ENCODE results near the gene KLF7. TPM values are rescaled to one million over a fixed set of nuclear protein-coding genes. Genes with fewer than 3 reads are reported as not detected.

KLF7 gene
- total and polyA plus RNA-seq, 2 donors, result 8.5 to 11.0 TPM

- Histone ChIP-seq H3K4me3 (ENCODE audit: low read length in 2 of 2) (no peak overlapping the region), H3K36me3 (ENCODE audit: control insufficient read depth in 2 of 2, insufficient read depth in 2 of 2, low read length in 1 of 2) (peaks cover 18 to 19% of the 10 kb centered on the region in 2 donors), H3K27ac (ENCODE audit: low read depth in 1 of 2, low read length in 1 of 2) (no peak overlapping the region), H3K4me1 (ENCODE audit: control insufficient read depth in 2 of 2, insufficient read depth in 2 of 2, low read length in 2 of 2) (peaks cover 9 to 16% of the 10 kb centered on the region in 2 donors), H3K27me3 (ENCODE audit: control insufficient read depth in 2 of 2, insufficient read depth in 1 of 2, low read length in 1 of 2) (no peaks in the 10 kb centered on the region), H3K9me3 (ENCODE audit: control insufficient read depth in 2 of 2, insufficient read depth in 1 of 2, low read length in 1 of 2) (no peaks in the 10 kb centered on the region)
- DNase-seq (ENCODE audit: low read depth in 6 of 9, low spot score in 9 of 9), result no peak
- 96% methylated on average over 6 of the region's 6 CpGs for WGBS
These were observed 90.3 kb downstream of the KLF7 start for GRCh38 chr2:207075456-207075855.

GRCh38 chr2:207073801-207074678 lies 91.7 kb downstream of the KLF7 start:
- Histone ChIP-seq H3K9me3 (ENCODE audit: control insufficient read depth in 2 of 2, insufficient read depth in 1 of 2, low read length in 1 of 2) (no peaks in the 10 kb centered on the region), H3K27me3 (ENCODE audit: control insufficient read depth in 2 of 2, insufficient read depth in 1 of 2, low read length in 1 of 2) (no peaks in the 10 kb centered on the region), H3K4me3 (ENCODE audit: low read length in 2 of 2) (no peak overlapping the region), H3K36me3 (ENCODE audit: control insufficient read depth in 2 of 2, insufficient read depth in 2 of 2, low read length in 1 of 2) (peaks cover 4 to 8% of the 10 kb centered on the region in 2 donors), H3K4me1 (ENCODE audit: control insufficient read depth in 2 of 2, insufficient read depth in 2 of 2, low read length in 2 of 2) (peaks cover 9 to 16% of the 10 kb centered on the region in 2 donors), H3K27ac (ENCODE audit: low read depth in 1 of 2, low read length in 1 of 2) (peak overlapping the region in 1 of 2 donors; percentile 44)
- 2% methylated on average over 12 of the region's 12 CpGs for WGBS
- peak; percentile 17 to 68 (median 40) for DNase-seq (ENCODE audit: low read depth in 6 of 9, low spot score in 9 of 9)

DNA sequence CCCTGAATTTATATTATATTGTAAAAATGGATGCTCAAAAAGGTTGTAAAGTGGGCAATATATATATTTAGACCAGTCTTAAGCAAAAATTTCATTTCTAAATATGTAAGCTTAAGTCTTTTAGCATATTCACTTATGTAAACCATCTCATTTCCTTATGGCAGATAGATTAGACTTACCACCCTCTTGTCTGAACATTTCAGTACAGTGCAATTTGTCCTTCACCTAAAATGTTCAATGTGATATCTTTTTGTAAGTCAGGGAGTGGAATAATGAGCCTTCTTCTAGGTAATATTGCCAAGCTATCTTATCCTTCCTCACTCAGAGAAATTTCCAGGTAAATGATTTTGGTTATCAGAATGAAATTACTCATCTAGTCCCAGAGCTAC lies 92.3 kb downstream of the KLF7 start:
- H3K27ac ChIP-seq (ENCODE audit: low read depth in 1 of 2, low read length in 1 of 2), result peak overlapping the region in 1 of 2 donors; percentile 44
- peak in 2 of 9 donors; percentile 2 to 6 for DNase-seq (ENCODE audit: low read depth in 6 of 9, low spot score in 9 of 9)
- H3K36me3 ChIP-seq (ENCODE audit: control insufficient read depth in 2 of 2, insufficient read depth in 2 of 2, low read length in 1 of 2), result peaks cover 3 to 5% of the 10 kb centered on the region in 2 donors
- H3K4me3 ChIP-seq (ENCODE audit: low read length in 2 of 2), result no peak overlapping the region
- H3K9me3 ChIP-seq (ENCODE audit: control insufficient read depth in 2 of 2, insufficient read depth in 1 of 2, low read length in 1 of 2), result no peaks in the 10 kb centered on the region
- no peaks in the 10 kb centered on the region for H3K27me3 ChIP-seq (ENCODE audit: control insufficient read depth in 2 of 2, insufficient read depth in 1 of 2, low read length in 1 of 2)
- peaks cover 9 to 16% of the 10 kb centered on the region in 2 donors for H3K4me1 ChIP-seq (ENCODE audit: control insufficient read depth in 2 of 2, insufficient read depth in 2 of 2, low read length in 2 of 2)

DNA sequence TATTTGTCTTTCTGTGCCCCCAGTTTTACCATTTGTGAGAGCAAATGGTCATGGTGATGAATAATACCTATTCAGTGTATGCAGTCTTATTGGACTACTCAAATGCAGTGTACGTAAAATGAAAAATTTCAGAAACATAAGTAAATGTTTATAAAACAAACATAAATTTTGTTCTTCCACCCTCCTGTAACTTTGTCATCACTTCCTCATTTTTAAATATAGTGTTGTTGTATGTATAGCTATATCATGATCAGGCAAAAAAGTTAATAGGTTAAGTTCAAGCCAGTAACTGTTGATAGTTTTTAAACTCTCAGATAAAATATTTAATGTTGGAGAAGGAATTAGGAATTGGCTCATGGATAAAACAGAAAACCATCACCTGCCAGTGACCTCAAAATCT lies 93.2 kb downstream of the KLF7 start:
- peaks cover 9 to 16% of the 10 kb centered on the region in 2 donors for H3K4me1 ChIP-seq (ENCODE audit: control insufficient read depth in 2 of 2, insufficient read depth in 2 of 2, low read length in 2 of 2)
- no peak overlapping the region for H3K27ac ChIP-seq (ENCODE audit: low read depth in 1 of 2, low read length in 1 of 2)
- 97% methylated on average over 1 of the region's 1 CpG for WGBS

GRCh38 chr2:207071820-207072219 lies 93.9 kb downstream of the KLF7 start:
- Histone ChIP-seq H3K9me3 (ENCODE audit: control insufficient read depth in 2 of 2, insufficient read depth in 1 of 2, low read length in 1 of 2) (no peaks in the 10 kb centered on the region), H3K4me3 (ENCODE audit: low read length in 2 of 2) (no peak overlapping the region), H3K27me3 (ENCODE audit: control insufficient read depth in 2 of 2, insufficient read depth in 1 of 2, low read length in 1 of 2) (no peaks in the 10 kb centered on the region), H3K36me3 (ENCODE audit: control insufficient read depth in 2 of 2, insufficient read depth in 2 of 2, low read length in 1 of 2) (no peaks in the 10 kb centered on the region), H3K4me1 (ENCODE audit: control insufficient read depth in 2 of 2, insufficient read depth in 2 of 2, low read length in 2 of 2) (peaks cover 9 to 16% of the 10 kb centered on the region in 2 donors), H3K27ac (ENCODE audit: low read depth in 1 of 2, low read length in 1 of 2) (no peak overlapping the region)
- DNase-seq (ENCODE audit: low read depth in 6 of 9, low spot score in 9 of 9), result no peak
- WGBS, result 98% methylated on average over 4 of the region's 4 CpGs

More for the DNA sequence above, 93.2 kb downstream of the KLF7 start:
- Histone ChIP-seq H3K4me3 (ENCODE audit: low read length in 2 of 2) (no peak overlapping the region), H3K9me3 (ENCODE audit: control insufficient read depth in 2 of 2, insufficient read depth in 1 of 2, low read length in 1 of 2) (no peaks in the 10 kb centered on the region), H3K36me3 (ENCODE audit: control insufficient read depth in 2 of 2, insufficient read depth in 2 of 2, low read length in 1 of 2) (no peaks in the 10 kb centered on the region), H3K27me3 (ENCODE audit: control insufficient read depth in 2 of 2, insufficient read depth in 1 of 2, low read length in 1 of 2) (no peaks in the 10 kb centered on the region)
- no peak for DNase-seq (ENCODE audit: low read depth in 6 of 9, low spot score in 9 of 9)

- no peaks in the 10 kb centered on the region for H3K36me3 ChIP-seq (ENCODE audit: control insufficient read depth in 2 of 2, insufficient read depth in 2 of 2, low read length in 1 of 2)
- WGBS, result 69% methylated on average over 5 of the region's 5 CpGs
- H3K27me3 ChIP-seq (ENCODE audit: control insufficient read depth in 2 of 2, insufficient read depth in 1 of 2, low read length in 1 of 2), result no peaks in the 10 kb centered on the region
- no peak overlapping the region for H3K27ac ChIP-seq (ENCODE audit: low read depth in 1 of 2, low read length in 1 of 2)
- H3K4me1 ChIP-seq (ENCODE audit: control insufficient read depth in 2 of 2, insufficient read depth in 2 of 2, low read length in 2 of 2), result no peaks in the 10 kb centered on the region
- H3K9me3 ChIP-seq (ENCODE audit: control insufficient read depth in 2 of 2, insufficient read depth in 1 of 2, low read length in 1 of 2), result no peaks in the 10 kb centered on the region
- no peak for DNase-seq (ENCODE audit: low read depth in 6 of 9, low spot score in 9 of 9)
- H3K4me3 ChIP-seq (ENCODE audit: low read length in 2 of 2), result no peak overlapping the region
These were observed 98.3 kb downstream of the KLF7 start for GRCh38 chr2:207067473-207067872.

DNA sequence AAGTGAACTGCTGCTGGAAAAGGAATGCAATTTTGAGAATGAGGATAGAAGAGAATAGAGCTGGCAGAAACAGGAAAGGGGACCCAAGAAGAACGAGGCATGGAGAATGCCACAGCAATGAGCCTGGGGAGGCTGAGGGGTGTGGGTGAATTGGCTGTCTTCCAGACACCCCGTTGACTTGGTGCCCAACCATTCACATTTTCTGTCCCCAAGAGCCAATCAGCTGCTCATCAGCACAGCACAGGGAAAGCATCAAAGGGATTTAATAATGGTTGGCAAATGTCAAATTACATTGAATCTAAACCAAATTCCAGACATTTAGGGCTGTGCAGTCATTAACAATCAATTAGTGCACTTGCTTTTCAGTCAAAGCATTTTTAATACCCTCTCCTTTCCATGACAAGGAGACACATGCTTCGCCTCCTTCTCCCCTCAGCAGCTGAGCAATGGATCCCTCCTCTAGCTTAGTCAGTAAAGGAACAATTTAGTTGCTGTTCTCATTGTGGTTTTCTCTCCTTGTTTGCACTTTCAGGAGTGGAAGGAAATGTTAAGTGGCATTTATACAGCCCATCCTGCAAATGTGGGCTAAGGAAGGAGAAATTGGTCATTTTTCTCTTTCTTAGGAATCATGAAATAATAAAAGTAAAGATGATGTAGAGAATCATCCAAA lies 98.8 kb downstream of the KLF7 start:
- 38% methylated on average over 3 of the region's 3 CpGs for WGBS
- Histone ChIP-seq H3K4me1 (ENCODE audit: control insufficient read depth in 2 of 2, insufficient read depth in 2 of 2, low read length in 2 of 2) (no peaks in the 10 kb centered on the region), H3K9me3 (ENCODE audit: control insufficient read depth in 2 of 2, insufficient read depth in 1 of 2, low read length in 1 of 2) (no peaks in the 10 kb centered on the region), H3K27ac (ENCODE audit: low read depth in 1 of 2, low read length in 1 of 2) (no peak overlapping the region), H3K27me3 (ENCODE audit: control insufficient read depth in 2 of 2, insufficient read depth in 1 of 2, low read length in 1 of 2) (no peaks in the 10 kb centered on the region), H3K36me3 (ENCODE audit: control insufficient read depth in 2 of 2, insufficient read depth in 2 of 2, low read length in 1 of 2) (no peaks in the 10 kb centered on the region), H3K4me3 (ENCODE audit: low read length in 2 of 2) (no peak overlapping the region)
- no peak for DNase-seq (ENCODE audit: low read depth in 6 of 9, low spot score in 9 of 9)

DNA sequence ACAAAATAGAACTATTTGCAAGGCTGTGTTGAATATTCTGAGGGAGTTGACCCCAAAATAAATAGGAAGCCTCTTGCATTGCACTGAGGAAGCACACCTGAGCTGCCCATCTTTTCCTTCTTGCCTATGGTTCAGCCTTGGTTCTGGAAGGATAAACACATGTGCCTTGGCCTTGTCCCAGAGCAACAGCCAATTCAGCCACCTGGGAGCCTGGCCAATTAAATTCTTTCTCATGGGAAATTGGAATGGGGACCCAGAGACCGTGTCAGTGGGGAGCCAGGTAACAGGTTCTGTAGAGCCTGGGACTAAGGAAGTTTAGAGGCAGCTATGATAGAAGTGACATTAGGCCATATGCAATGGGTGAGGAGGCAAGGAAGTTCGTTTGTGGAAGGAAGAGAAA lies 99.6 kb downstream of the KLF7 start:
- no peak for DNase-seq (ENCODE audit: low read depth in 6 of 9, low spot score in 9 of 9)
- no peaks in the 10 kb centered on the region for H3K36me3 ChIP-seq (ENCODE audit: control insufficient read depth in 2 of 2, insufficient read depth in 2 of 2, low read length in 1 of 2)

DNA sequence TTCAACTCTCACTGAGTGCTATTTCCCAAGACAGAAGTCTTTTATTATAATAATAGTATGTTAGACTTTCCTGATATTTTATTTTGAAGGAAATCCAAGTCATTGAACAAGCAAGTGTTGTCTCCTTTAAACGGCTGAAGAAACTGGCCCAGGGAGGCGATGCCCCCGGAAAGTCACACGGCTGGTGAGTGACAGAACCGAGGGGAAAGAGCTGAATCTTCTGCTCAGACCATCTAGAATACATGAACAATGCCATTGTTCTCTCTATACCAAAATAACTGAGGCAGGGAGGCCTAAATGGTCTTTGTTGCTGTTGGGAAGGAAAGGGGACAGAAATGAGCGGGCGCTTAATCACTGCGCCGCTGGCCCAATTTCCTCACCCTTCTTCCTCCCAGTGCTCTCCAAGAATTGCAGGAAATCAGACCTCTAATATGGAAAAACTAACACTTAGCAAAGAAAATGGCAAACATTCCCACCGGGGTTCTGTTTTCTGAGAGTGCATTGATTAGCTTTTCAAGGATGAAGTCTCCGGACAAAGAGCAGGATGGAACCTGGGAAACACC lies 101.5 kb downstream of the KLF7 start:
- H3K27me3 ChIP-seq (ENCODE audit: control insufficient read depth in 2 of 2, insufficient read depth in 1 of 2, low read length in 1 of 2), result no peaks in the 10 kb centered on the region
- H3K36me3 ChIP-seq (ENCODE audit: control insufficient read depth in 2 of 2, insufficient read depth in 2 of 2, low read length in 1 of 2), result no peaks in the 10 kb centered on the region
- DNase-seq (ENCODE audit: low read depth in 6 of 9, low spot score in 9 of 9), result no peak
- H3K4me3 ChIP-seq (ENCODE audit: low read length in 2 of 2), result no peak overlapping the region
- 97% methylated on average over 11 of the region's 11 CpGs for WGBS
- no peaks in the 10 kb centered on the region for H3K4me1 ChIP-seq (ENCODE audit: control insufficient read depth in 2 of 2, insufficient read depth in 2 of 2, low read length in 2 of 2)
- no peaks in the 10 kb centered on the region for H3K9me3 ChIP-seq (ENCODE audit: control insufficient read depth in 2 of 2, insufficient read depth in 1 of 2, low read length in 1 of 2)
- no peak overlapping the region for H3K27ac ChIP-seq (ENCODE audit: low read depth in 1 of 2, low read length in 1 of 2)

More for the DNA sequence above, 99.6 kb downstream of the KLF7 start:
- Histone ChIP-seq H3K27me3 (ENCODE audit: control insufficient read depth in 2 of 2, insufficient read depth in 1 of 2, low read length in 1 of 2) (no peaks in the 10 kb centered on the region), H3K4me3 (ENCODE audit: low read length in 2 of 2) (no peak overlapping the region), H3K27ac (ENCODE audit: low read depth in 1 of 2, low read length in 1 of 2) (no peak overlapping the region), H3K4me1 (ENCODE audit: control insufficient read depth in 2 of 2, insufficient read depth in 2 of 2, low read length in 2 of 2) (no peaks in the 10 kb centered on the region), H3K9me3 (ENCODE audit: control insufficient read depth in 2 of 2, insufficient read depth in 1 of 2, low read length in 1 of 2) (no peaks in the 10 kb centered on the region)
- 84% methylated on average over 2 of the region's 2 CpGs for WGBS
